IPS-18c (cell line): ENCODE results near the gene KIAA1755.

ENCODE experiments used
- H3K4me3 ChIP-seq: 2 replicates; pipeline ENCODE4 v1.7.0; 2013; ENCODE audit warnings: low read depth, mild to moderate bottlenecking, low read length, moderate library complexity; ENCODE audit not compliant: insufficient read depth
- H3K9me3 ChIP-seq: one replicate; pipeline ENCODE4 v1.6.1; 2013; ENCODE audit warnings: mild to moderate bottlenecking, low read length, moderate library complexity; ENCODE audit not compliant: control insufficient read depth, insufficient read depth

The KIAA1755 gene

GRCh38 chr20:38260378-38261053 lies at the start of gene KIAA1755:
KIAA1755 (minus strand) TSS chr20:38260735; CDS start chr20:38260500, 235 bp downstream.
- H3K4me3 ChIP-seq, result peak within 1 kb of the TSS; percentile 46
- H3K9me3 ChIP-seq, result peaks cover 2% of the 10 kb centered on the region

DNA sequence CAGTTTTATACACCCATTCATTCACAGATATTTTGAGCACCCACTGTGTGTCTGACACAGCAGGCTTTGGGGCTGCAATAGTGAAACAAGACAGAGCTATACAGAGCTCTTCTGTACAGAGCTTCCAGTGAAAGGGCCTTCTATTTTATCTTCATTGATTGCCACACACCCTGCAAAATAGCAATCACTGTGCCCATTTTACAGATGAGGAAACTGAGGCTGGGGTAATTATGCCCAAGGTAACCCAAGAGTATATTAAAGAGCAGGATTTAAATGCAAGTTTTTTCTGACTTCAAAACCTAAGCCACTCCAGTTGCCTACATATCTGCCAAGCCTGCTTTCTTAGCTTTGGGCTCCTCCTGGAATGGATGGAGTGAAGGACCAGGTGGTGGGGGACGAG lies 47.9 kb upstream of the KIAA1755 start:
- Histone ChIP-seq H3K9me3 (no peaks in the 10 kb centered on the region), H3K4me3 (no peak overlapping the region)

DNA sequence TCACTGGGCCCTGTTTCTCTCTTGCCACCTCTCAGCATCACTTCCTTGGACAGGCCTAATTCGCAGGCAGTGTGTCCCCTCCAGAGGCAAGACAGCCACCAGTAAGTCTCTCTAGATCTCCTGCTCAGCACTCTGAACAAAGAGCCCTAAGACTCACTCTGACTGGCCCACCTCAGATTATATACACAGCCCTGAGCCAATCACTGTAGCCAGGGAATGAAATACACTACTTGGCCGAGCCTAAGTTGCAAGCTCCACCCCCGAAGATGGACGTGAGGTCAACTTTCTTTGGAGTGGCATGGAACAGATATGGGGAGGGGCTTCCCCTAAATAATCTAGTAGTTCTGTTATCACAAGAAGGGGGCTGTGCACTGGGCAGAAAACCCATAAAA lies 47.5 kb upstream of the KIAA1755 start:
- Histone ChIP-seq H3K4me3 (no peak overlapping the region), H3K9me3 (no peaks in the 10 kb centered on the region)

GRCh38 chr20:38307371-38308046 lies 47.0 kb upstream of the KIAA1755 start:
- Histone ChIP-seq H3K9me3 (no peaks in the 10 kb centered on the region), H3K4me3 (no peak overlapping the region)

GRCh38 chr20:38306379-38306778 lies 45.8 kb upstream of the KIAA1755 start:
- H3K4me3 ChIP-seq, result no peak overlapping the region
- H3K9me3 ChIP-seq, result no peaks in the 10 kb centered on the region

- Histone ChIP-seq H3K9me3 (no peaks in the 10 kb centered on the region), H3K4me3 (no peak overlapping the region)
Measured at GRCh38 chr20:38305541-38305940, 45.0 kb upstream of the KIAA1755 start.

DNA sequence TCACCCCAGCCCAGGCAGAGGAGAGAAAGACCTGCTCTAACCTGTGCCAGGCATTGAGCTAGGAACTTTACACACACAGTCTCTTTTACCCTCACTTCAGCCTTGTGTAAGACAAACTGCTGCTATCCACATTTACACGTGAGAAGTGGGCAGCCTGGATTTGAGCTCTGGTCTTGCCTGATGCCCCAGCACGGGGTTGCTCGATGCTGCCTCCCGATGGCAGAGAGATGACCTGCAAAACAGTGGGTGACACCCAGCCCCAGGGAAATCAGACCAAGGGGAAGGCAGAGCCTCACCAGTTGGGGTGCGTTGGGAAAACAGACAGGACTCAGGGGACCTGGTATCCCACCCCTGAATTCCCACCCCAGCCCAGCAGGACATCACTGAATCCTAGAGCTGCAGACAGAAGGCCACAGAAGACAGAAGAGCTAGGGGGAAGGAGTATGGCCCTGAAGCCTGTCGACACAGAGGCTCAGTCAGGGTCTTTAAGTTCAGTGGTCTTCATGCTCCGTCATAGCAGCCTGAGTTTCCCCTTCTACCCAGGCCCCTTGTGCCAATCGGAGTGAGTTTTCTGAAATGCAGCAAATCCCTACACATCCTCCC lies 44.4 kb upstream of the KIAA1755 start:
- H3K9me3 ChIP-seq, result no peaks in the 10 kb centered on the region
- H3K4me3 ChIP-seq, result no peak overlapping the region

GRCh38 chr20:38303908-38304379 lies 43.4 kb upstream of the KIAA1755 start, which contains the start of gene BPI:
BPI (plus strand) TSS chr20:38304156; CDS start chr20:38304224, 68 bp downstream.
- Histone ChIP-seq H3K9me3 (no peaks in the 10 kb centered on the region), H3K4me3 (no peak within 1 kb of the TSS)

GRCh38 chr20:38302786-38303185 lies 42.3 kb upstream of the KIAA1755 start:
- Histone ChIP-seq H3K9me3 (no peaks in the 10 kb centered on the region), H3K4me3 (no peak overlapping the region)

GRCh38 chr20:38301309-38301708 lies 40.8 kb upstream of the KIAA1755 start:
- no peaks in the 10 kb centered on the region for H3K9me3 ChIP-seq
- H3K4me3 ChIP-seq, result no peak overlapping the region

DNA sequence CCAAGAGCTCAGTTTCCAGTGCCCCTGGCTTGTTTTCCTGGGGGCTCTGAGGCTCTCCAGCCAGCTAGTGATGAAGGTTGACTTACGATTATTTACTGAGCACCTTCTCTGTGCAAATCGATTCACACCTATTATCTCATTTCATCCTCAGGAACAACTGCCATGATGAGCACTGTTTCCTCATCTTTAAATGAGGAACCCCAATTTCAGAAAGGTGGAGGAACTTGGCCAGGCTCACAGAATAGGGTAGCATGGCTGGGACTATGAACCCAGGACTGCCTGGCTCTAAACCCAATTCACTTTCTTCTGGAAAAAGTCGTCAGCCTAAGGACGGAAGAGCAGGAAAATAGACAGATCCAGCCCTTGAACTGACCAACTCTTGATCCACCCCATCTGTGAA lies 39.9 kb upstream of the KIAA1755 start:
- no peak overlapping the region for H3K4me3 ChIP-seq

GRCh38 chr20:38299963-38300362 lies 39.4 kb upstream of the KIAA1755 start:
- H3K9me3 ChIP-seq, result no peaks in the 10 kb centered on the region
- no peak overlapping the region for H3K4me3 ChIP-seq

More for the DNA sequence above, 39.9 kb upstream of the KIAA1755 start:
- H3K9me3 ChIP-seq, result no peaks in the 10 kb centered on the region

- H3K4me3 ChIP-seq, result no peak overlapping the region
- H3K9me3 ChIP-seq, result no peaks in the 10 kb centered on the region
Measured at GRCh38 chr20:38298768-38299288, 38.3 kb upstream of the KIAA1755 start.

GRCh38 chr20:38297916-38298674 lies 37.6 kb upstream of the KIAA1755 start:
- H3K4me3 ChIP-seq, result no peak overlapping the region
- H3K9me3 ChIP-seq, result no peaks in the 10 kb centered on the region

GRCh38 chr20:38296433-38296832 lies 35.9 kb upstream of the KIAA1755 start:
- H3K9me3 ChIP-seq, result no peaks in the 10 kb centered on the region

DNA sequence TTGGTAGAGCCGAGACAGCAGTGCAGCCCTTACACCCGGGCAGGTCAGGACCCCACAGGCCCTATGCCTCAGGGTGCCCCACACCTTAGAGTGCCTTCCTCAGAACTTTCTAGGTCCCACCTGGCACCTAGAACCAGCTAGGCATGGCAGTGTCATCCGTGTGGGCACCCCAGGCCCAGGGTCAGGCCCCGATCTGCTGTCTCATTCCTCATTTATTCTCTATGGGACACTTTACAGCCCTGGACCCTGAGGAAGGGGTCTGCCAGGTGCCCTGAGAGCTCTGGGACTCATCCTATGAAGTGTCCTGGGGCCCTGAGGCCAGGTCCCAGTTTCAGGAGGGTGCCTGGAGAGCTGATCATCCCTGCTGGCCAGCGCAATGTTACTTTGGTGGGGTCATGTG lies 35.3 kb upstream of the KIAA1755 start:
- no peak overlapping the region for H3K4me3 ChIP-seq
- no peaks in the 10 kb centered on the region for H3K9me3 ChIP-seq

More at GRCh38 chr20:38296433-38296832, 35.9 kb upstream of the KIAA1755 start:
- H3K4me3 ChIP-seq, result no peak overlapping the region

GRCh38 chr20:38294076-38294591 lies 33.6 kb upstream of the KIAA1755 start:
- Histone ChIP-seq H3K9me3 (no peaks in the 10 kb centered on the region), H3K4me3 (no peak overlapping the region)
